ENCODE results near the gene HS3ST3B1.
A peak's percentile ranks its signal among the peaks of the same experiment; 100 is the strongest.

Gene HS3ST3B1

GRCh38 chr17:14325618-14326167 lies 24.8 kb downstream of the HS3ST3B1 start:
- Histone ChIP-seq H3K4me3 (ENCODE audit: low read length) (no peak overlapping the region), H3K9ac (ENCODE audit: low read depth, low read length) (no peak overlapping the region), H3K4me2 (ENCODE audit: low read length) (no peak overlapping the region), H3K4me1 (ENCODE audit: control insufficient read depth, insufficient read depth, low read length) (peaks cover 31% of the 10 kb centered on the region), H3K27me3 (ENCODE audit: control insufficient read depth, insufficient read depth, low read length) (no peaks in the 10 kb centered on the region), H3K9me3 (replicated peaks; ENCODE audit: low read length) (no peaks in the 10 kb centered on the region), H3K36me3 (ENCODE audit: insufficient read depth, low read length) (no peaks in the 10 kb centered on the region)

GRCh38 chr17:14329900-14330491 lies 29.1 kb downstream of the HS3ST3B1 start:
- Histone ChIP-seq H3K36me3 (ENCODE audit: insufficient read depth, low read length) (no peaks in the 10 kb centered on the region), H3K4me1 (ENCODE audit: control insufficient read depth, insufficient read depth, low read length) (peaks cover 15% of the 10 kb centered on the region), H3K9me3 (replicated peaks; ENCODE audit: low read length) (no peaks in the 10 kb centered on the region), H3K9ac (ENCODE audit: low read depth, low read length) (no peak overlapping the region), H3K4me3 (ENCODE audit: low read length) (no peak overlapping the region), H3K4me2 (ENCODE audit: low read length) (no peak overlapping the region), H3K27me3 (ENCODE audit: control insufficient read depth, insufficient read depth, low read length) (no peaks in the 10 kb centered on the region)

- H3K4me3 ChIP-seq (ENCODE audit: low read length): no peak overlapping the region
- H3K4me1 ChIP-seq (ENCODE audit: control insufficient read depth, insufficient read depth, low read length): peaks cover 15% of the 10 kb centered on the region
- no peaks in the 10 kb centered on the region for H3K36me3 ChIP-seq (ENCODE audit: insufficient read depth, low read length)
- H3K4me2 ChIP-seq (ENCODE audit: low read length): peak overlapping the region; percentile 28
- no peaks in the 10 kb centered on the region for H3K9me3 ChIP-seq (replicated peaks; ENCODE audit: low read length)
- H3K27me3 ChIP-seq (ENCODE audit: control insufficient read depth, insufficient read depth, low read length): no peaks in the 10 kb centered on the region
- H3K9ac ChIP-seq (ENCODE audit: low read depth, low read length): peak overlapping the region; percentile 1
Observed at GRCh38 chr17:14330492-14330962, 29.6 kb downstream of the HS3ST3B1 start.

GRCh38 chr17:14331225-14331981 lies 30.5 kb downstream of the HS3ST3B1 start:
- H3K36me3 ChIP-seq (ENCODE audit: insufficient read depth, low read length): no peaks in the 10 kb centered on the region
- no peak overlapping the region for H3K9ac ChIP-seq (ENCODE audit: low read depth, low read length)
- no peak overlapping the region for H3K4me2 ChIP-seq (ENCODE audit: low read length)
- H3K4me1 ChIP-seq (ENCODE audit: control insufficient read depth, insufficient read depth, low read length): peaks cover 15% of the 10 kb centered on the region
- no peaks in the 10 kb centered on the region for H3K9me3 ChIP-seq (replicated peaks; ENCODE audit: low read length)
- H3K4me3 ChIP-seq (ENCODE audit: low read length): no peak overlapping the region
- no peaks in the 10 kb centered on the region for H3K27me3 ChIP-seq (ENCODE audit: control insufficient read depth, insufficient read depth, low read length)

GRCh38 chr17:14331982-14332298 lies 31.1 kb downstream of the HS3ST3B1 start:
- Histone ChIP-seq H3K36me3 (ENCODE audit: insufficient read depth, low read length) (no peaks in the 10 kb centered on the region), H3K9me3 (replicated peaks; ENCODE audit: low read length) (no peaks in the 10 kb centered on the region), H3K4me3 (ENCODE audit: low read length) (no peak overlapping the region), H3K4me2 (ENCODE audit: low read length) (no peak overlapping the region), H3K27me3 (ENCODE audit: control insufficient read depth, insufficient read depth, low read length) (no peaks in the 10 kb centered on the region), H3K4me1 (ENCODE audit: control insufficient read depth, insufficient read depth, low read length) (peaks cover 15% of the 10 kb centered on the region), H3K9ac (ENCODE audit: low read depth, low read length) (no peak overlapping the region)

GRCh38 chr17:14332331-14332730 lies 31.4 kb downstream of the HS3ST3B1 start:
- H3K4me3 ChIP-seq (ENCODE audit: low read length): no peak overlapping the region
- H3K27me3 ChIP-seq (ENCODE audit: control insufficient read depth, insufficient read depth, low read length): no peaks in the 10 kb centered on the region
- H3K9me3 ChIP-seq (replicated peaks; ENCODE audit: low read length): no peaks in the 10 kb centered on the region
- H3K4me1 ChIP-seq (ENCODE audit: control insufficient read depth, insufficient read depth, low read length): peaks cover 11% of the 10 kb centered on the region
- H3K36me3 ChIP-seq (ENCODE audit: insufficient read depth, low read length): no peaks in the 10 kb centered on the region
- no peak overlapping the region for H3K9ac ChIP-seq (ENCODE audit: low read depth, low read length)
- no peak overlapping the region for H3K4me2 ChIP-seq (ENCODE audit: low read length)

GRCh38 chr17:14333506-14333905 lies 32.6 kb downstream of the HS3ST3B1 start:
- Histone ChIP-seq H3K27me3 (ENCODE audit: control insufficient read depth, insufficient read depth, low read length) (no peaks in the 10 kb centered on the region), H3K4me1 (ENCODE audit: control insufficient read depth, insufficient read depth, low read length) (peaks cover 11% of the 10 kb centered on the region)

GRCh38 chr17:14334276-14334840 lies 33.5 kb downstream of the HS3ST3B1 start:
- Histone ChIP-seq H3K4me3 (ENCODE audit: low read length) (no peak overlapping the region), H3K36me3 (ENCODE audit: insufficient read depth, low read length) (peaks cover 8% of the 10 kb centered on the region)

More at GRCh38 chr17:14333506-14333905, 32.6 kb downstream of the HS3ST3B1 start:
- Histone ChIP-seq H3K4me3 (ENCODE audit: low read length) (no peak overlapping the region), H3K36me3 (ENCODE audit: insufficient read depth, low read length) (peaks cover 5% of the 10 kb centered on the region), H3K9me3 (replicated peaks; ENCODE audit: low read length) (no peaks in the 10 kb centered on the region), H3K9ac (ENCODE audit: low read depth, low read length) (no peak overlapping the region), H3K4me2 (ENCODE audit: low read length) (no peak overlapping the region)

GRCh38 chr17:14334919-14335318 lies 34.0 kb downstream of the HS3ST3B1 start:
- Histone ChIP-seq H3K36me3 (ENCODE audit: insufficient read depth, low read length) (peaks cover 8% of the 10 kb centered on the region), H3K27me3 (ENCODE audit: control insufficient read depth, insufficient read depth, low read length) (no peaks in the 10 kb centered on the region), H3K4me2 (ENCODE audit: low read length) (no peak overlapping the region), H3K9ac (ENCODE audit: low read depth, low read length) (no peak overlapping the region), H3K9me3 (replicated peaks; ENCODE audit: low read length) (no peaks in the 10 kb centered on the region), H3K4me1 (ENCODE audit: control insufficient read depth, insufficient read depth, low read length) (peaks cover 10% of the 10 kb centered on the region), H3K4me3 (ENCODE audit: low read length) (no peak overlapping the region)

More at GRCh38 chr17:14334276-14334840, 33.5 kb downstream of the HS3ST3B1 start:
- Histone ChIP-seq H3K9ac (ENCODE audit: low read depth, low read length) (no peak overlapping the region), H3K4me1 (ENCODE audit: control insufficient read depth, insufficient read depth, low read length) (peaks cover 11% of the 10 kb centered on the region), H3K9me3 (replicated peaks; ENCODE audit: low read length) (no peaks in the 10 kb centered on the region), H3K4me2 (ENCODE audit: low read length) (no peak overlapping the region), H3K27me3 (ENCODE audit: control insufficient read depth, insufficient read depth, low read length) (no peaks in the 10 kb centered on the region)

- peaks cover 8% of the 10 kb centered on the region for H3K36me3 ChIP-seq (ENCODE audit: insufficient read depth, low read length)
- H3K4me3 ChIP-seq (ENCODE audit: low read length): no peak overlapping the region
- H3K4me2 ChIP-seq (ENCODE audit: low read length): no peak overlapping the region
- H3K27me3 ChIP-seq (ENCODE audit: control insufficient read depth, insufficient read depth, low read length): no peaks in the 10 kb centered on the region
- peaks cover 14% of the 10 kb centered on the region for H3K4me1 ChIP-seq (ENCODE audit: control insufficient read depth, insufficient read depth, low read length)
- H3K9me3 ChIP-seq (replicated peaks; ENCODE audit: low read length): no peaks in the 10 kb centered on the region
- H3K9ac ChIP-seq (ENCODE audit: low read depth, low read length): no peak overlapping the region
Observed at GRCh38 chr17:14336418-14336817, 35.5 kb downstream of the HS3ST3B1 start.

GRCh38 chr17:14337596-14338079 lies 36.8 kb downstream of the HS3ST3B1 start:
- H3K9ac ChIP-seq (ENCODE audit: low read depth, low read length): no peak overlapping the region
- H3K9me3 ChIP-seq (replicated peaks; ENCODE audit: low read length): no peaks in the 10 kb centered on the region
- no peaks in the 10 kb centered on the region for H3K27me3 ChIP-seq (ENCODE audit: control insufficient read depth, insufficient read depth, low read length)
- H3K4me2 ChIP-seq (ENCODE audit: low read length): no peak overlapping the region
- peaks cover 18% of the 10 kb centered on the region for H3K4me1 ChIP-seq (ENCODE audit: control insufficient read depth, insufficient read depth, low read length)
- H3K4me3 ChIP-seq (ENCODE audit: low read length): no peak overlapping the region
- H3K36me3 ChIP-seq (ENCODE audit: insufficient read depth, low read length): peaks cover 8% of the 10 kb centered on the region

Measured in skeletal muscle satellite cell (primary cell).